GM21381 (cell line): Measurements from ENCODE around the gene AGAP9.
"Not testable (repeated sequence)": the region's sequence is repeated elsewhere in the genome, so short reads cannot be mapped to it uniquely, and the experiment has no call there.

Source experiments
- ATAC-seq: cut with Tn5 transposase; IDR thresholded peaks from one replicate; pipeline ENCODE4 v1.9.1; 2021; ENCODE audit warnings: mild to moderate bottlenecking, moderate library complexity; ENCODE audit not compliant: unreplicated experiment

AGAP9 gene

GRCh38 chr10:47489630-47490029 lies 33.8 kb downstream of the AGAP9 start:
- not testable (repeated sequence) for ATAC-seq

GRCh38 chr10:47485943-47486342 lies 37.5 kb downstream of the AGAP9 start:
- ATAC-seq: not testable (repeated sequence)

GRCh38 chr10:47484786-47485185 lies 38.7 kb downstream of the AGAP9 start:
- not testable (repeated sequence) for ATAC-seq

GRCh38 chr10:47483923-47484322 lies 39.5 kb downstream of the AGAP9 start, which contains the start of gene ANXA8:
TSS of gene ANXA8 (minus strand) at chr10:47484115. CDS start at chr10:47483933, 182 bp downstream.
- not testable (repeated sequence) for ATAC-seq

GRCh38 chr10:47482367-47482766 lies 41.1 kb downstream of the AGAP9 start:
- ATAC-seq: not testable (repeated sequence)

- not testable (repeated sequence) for ATAC-seq
Observed at GRCh38 chr10:47481768-47482181, 41.7 kb downstream of the AGAP9 start.

GRCh38 chr10:47481182-47481766 lies 42.2 kb downstream of the AGAP9 start:
- ATAC-seq: not testable (repeated sequence)

GRCh38 chr10:47480133-47480532 lies 43.3 kb downstream of the AGAP9 start:
- ATAC-seq: not testable (repeated sequence)

- ATAC-seq: not testable (repeated sequence)
Observed at GRCh38 chr10:47478114-47478513, 45.3 kb downstream of the AGAP9 start.

GRCh38 chr10:47477078-47477477 lies 46.4 kb downstream of the AGAP9 start:
- ATAC-seq: not testable (repeated sequence)

- ATAC-seq: not testable (repeated sequence)
Observed at GRCh38 chr10:47475101-47475500, 48.3 kb downstream of the AGAP9 start.

- ATAC-seq: not testable (repeated sequence)
Observed at GRCh38 chr10:47473516-47473915, 49.9 kb downstream of the AGAP9 start.

GRCh38 chr10:47472647-47473046 lies 50.8 kb downstream of the AGAP9 start:
- not testable (repeated sequence) for ATAC-seq

GRCh38 chr10:47472072-47472471 lies 51.4 kb downstream of the AGAP9 start:
- not testable (repeated sequence) for ATAC-seq

- not testable (repeated sequence) for ATAC-seq
Observed at GRCh38 chr10:47468731-47469528, 54.5 kb downstream of the AGAP9 start.

- not testable (repeated sequence) for ATAC-seq
Observed at GRCh38 chr10:47467957-47468356, 55.5 kb downstream of the AGAP9 start.

- ATAC-seq: not testable (repeated sequence)
Observed at GRCh38 chr10:47467458-47467857, 56.0 kb downstream of the AGAP9 start.

- ATAC-seq: not testable (repeated sequence)
Observed at GRCh38 chr10:47465216-47465917, 58.1 kb downstream of the AGAP9 start.

GRCh38 chr10:47462577-47463358 lies 60.7 kb downstream of the AGAP9 start:
- ATAC-seq: not testable (repeated sequence)

GRCh38 chr10:47461261-47461687 lies 62.2 kb downstream of the AGAP9 start:
- ATAC-seq: not testable (repeated sequence)
